Measurements from ENCODE around the gene AHNAK. TPM values are rescaled to one million over a fixed set of nuclear protein-coding genes. Genes with fewer than 3 reads are reported as not detected.

AHNAK gene
- total and polyA plus RNA-seq, 2 donors (not counting 3 experiments of a cell fraction or from before 2014, with no cell fraction given) = 35.2 to 436 TPM

- no peaks in the 10 kb centered on the region for H3K9me3 ChIP-seq (replicated peaks; ENCODE audit: control insufficient read depth, insufficient read depth, low read length)
- POLR2A ChIA-PET = interaction anchor here (2.0 kb wide), 1 partner anchor 15 kb away, joined by 7 read pairs; the partner anchor contains the start of gene EEF1G
- no peaks in the 10 kb centered on the region for H3K9me1 ChIP-seq (replicated peaks; ENCODE audit: control insufficient read depth, extremely low read depth, insufficient read depth, low read length)
- no peak overlapping the region for H3K4me2 ChIP-seq (ENCODE audit: insufficient read depth, low read length)
- DNase-seq (ENCODE audit: low read depth, low spot score) = no peak
- CTCF ChIA-PET = interaction anchor here (1.6 to 15.7 kb wide), 4 partner anchors 16 to 165 kb away, joined by 3 to 376 read pairs (median 130); partner anchors contain the start of gene AHNAK
- TF ChIP-seq FOS (IDR thresholded peaks at IDR 0.05; ENCODE audit: borderline replicate concordance, insufficient read depth, low read length) (no peak), JUN (IDR thresholded peaks at IDR 0.05; ENCODE audit: borderline replicate concordance, insufficient read depth, insufficient read length, low read depth) (no peak), EZH2 (IDR thresholded peaks at IDR 0.05; ENCODE audit: borderline replicate concordance, low read depth, low read length, severe bottlenecking) (no peak), POLR2A (IDR thresholded peaks at IDR 0.05; ENCODE audit: low read depth, low read length) (no peak), CTCF (IDR thresholded peaks at IDR 0.05; ENCODE audit: extremely low read depth in 1 of 2, insufficient read depth in 1 of 2, low read depth in 1 of 2, low read length in 2 of 2) (no peak), GATA2 (IDR thresholded peaks at IDR 0.05; ENCODE audit: insufficient read depth, insufficient read length, low read depth, low read length) (no peak), POLR2AphosphoS5 (IDR thresholded peaks at IDR 0.05; ENCODE audit: insufficient read depth, low read depth, low read length) (no peak), MYC (IDR thresholded peaks at IDR 0.05; ENCODE audit: low read depth, low read length) (no peak)
- peaks cover 19 to 22% of the 10 kb centered on the region in 2 experiments for H3K36me3 ChIP-seq (ENCODE audit: control insufficient read depth in 2 of 2, extremely low read depth in 1 of 2, insufficient read depth in 2 of 2, low read length in 2 of 2)
- H3K4me1 ChIP-seq (ENCODE audit: control insufficient read depth, extremely low read depth, insufficient read depth, low read length) = peaks cover 47% of the 10 kb centered on the region
- H3K9ac ChIP-seq (replicated peaks; ENCODE audit: extremely low read depth, insufficient read depth, low read length) = no peak overlapping the region
- peaks cover 26% of the 10 kb centered on the region for H3K79me2 ChIP-seq (ENCODE audit: control insufficient read depth, insufficient read depth, low read length)
- dilution Hi-C loops (cut with MboI; ENCODE audit: extremely low pct_ligation_motif_present, low sequenced_read_pairs) (no loop called here), intact Hi-C loops (cut with micrococcal nuclease) (no loop called here)
- no peak for FAIRE-seq
- H3K4me3 ChIP-seq (replicated peaks in 1 of 3; ENCODE audit: insufficient read depth in 1 of 3, low read depth in 1 of 3, low read length in 3 of 3) = no peak overlapping the region
- no peak overlapping the region for H2AFZ ChIP-seq (ENCODE audit: low read depth, low read length)
- no peaks in the 10 kb centered on the region for H3K27me3 ChIP-seq (ENCODE audit: control insufficient read depth in 2 of 2, insufficient read depth in 2 of 2, low read length in 2 of 2)
- no TSS peak for BruUV-seq (replicated peaks)
- H3K27ac ChIP-seq (ENCODE audit: insufficient read depth, low read depth, low read length) = no peak overlapping the region
- H4K20me1 ChIP-seq (replicated peaks; ENCODE audit: control insufficient read depth, extremely low read depth, insufficient read depth, low read length) = peaks cover 2% of the 10 kb centered on the region
Observed at GRCh38 chr11:62559204-62559603, 12.6 kb upstream of the AHNAK start.
